Brain microvascular endothelial cell (primary cell): Measurements from ENCODE around the gene NME9.
A peak's percentile ranks its signal among the peaks of the same experiment; 100 is the strongest.

Source experiments
- DNase-seq: peaks from one replicate; pipeline ENCODE4 v3.0.0-alpha.2; 2020
- H3K27ac ChIP-seq: fragments of 250-450 bp; sonication (Bioruptor Pico); 2 replicates; pipeline ENCODE4 v1.5.1; 2020; ENCODE audit warnings: mild to moderate bottlenecking, moderate library complexity
- H3K27me3 ChIP-seq: fragments of 250-450 bp; sonication (Bioruptor Pico); replicated peaks from 2 replicates; pipeline ENCODE4 v1.5.1; 2020; ENCODE audit warnings: mild to moderate bottlenecking
- H3K36me3 ChIP-seq: fragments of 250-450 bp; sonication (Bioruptor Pico); replicated peaks from 2 replicates; pipeline ENCODE4 v1.5.1; 2020; ENCODE audit warnings: mild to moderate bottlenecking
- H3K4me3 ChIP-seq: 2 replicates; pipeline ENCODE4 v1.5.1; 2011; ENCODE audit warnings: low read depth, mild to moderate bottlenecking, control low read depth, low read length, moderate library complexity
- in situ Hi-C: cut with HindIII; loops from 2 replicates; pipeline ENCODE4 v1.10.0; 2017; ENCODE audit warnings: low sequenced_read_pairs, low pct_ligation_motif_present
- TF ChIP-seq, protein P1 (sequence below): IDR thresholded peaks from 2 replicates; pipeline ENCODE4 v1.5.1; 2011; ENCODE audit warnings: low read depth, mild to moderate bottlenecking, moderate library complexity, low read length, control low read depth, inconsistent platforms; ENCODE audit errors: missing control alignments

The NME9 gene

DNA sequence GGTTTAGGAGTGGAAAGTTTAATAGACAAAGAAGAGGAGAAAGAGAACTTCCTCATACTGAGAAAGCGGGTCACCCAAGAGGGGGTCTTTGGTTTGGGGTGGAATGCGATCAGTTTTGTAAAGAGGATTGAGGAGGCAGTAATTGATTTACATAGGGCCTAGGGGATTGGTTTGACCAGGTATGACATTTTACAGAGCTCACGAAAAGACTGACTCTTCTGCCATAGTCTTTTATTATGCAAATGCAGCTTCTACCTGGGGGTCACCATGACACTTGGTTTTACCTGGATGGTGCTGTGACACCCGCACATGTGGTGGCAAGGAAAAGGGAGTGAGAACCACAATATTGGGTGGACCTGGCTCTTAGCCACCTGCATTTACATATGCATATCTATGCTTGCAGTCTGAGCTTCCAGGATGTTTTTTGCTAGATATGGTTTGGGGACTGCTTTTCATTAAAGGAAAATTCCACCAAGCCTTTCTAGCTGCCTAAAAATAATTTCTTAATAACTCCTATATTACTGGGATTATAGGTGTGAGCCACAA lies 6.9 kb upstream of the NME9 start:
- no peak for DNase-seq
- H3K27me3 ChIP-seq = peaks cover 3% of the 10 kb centered on the region
- no peak overlapping the region for H3K4me3 ChIP-seq
- in situ Hi-C loops = no loop called here
- H3K36me3 ChIP-seq = no peaks in the 10 kb centered on the region
- TF ChIP-seq, protein P1, sequence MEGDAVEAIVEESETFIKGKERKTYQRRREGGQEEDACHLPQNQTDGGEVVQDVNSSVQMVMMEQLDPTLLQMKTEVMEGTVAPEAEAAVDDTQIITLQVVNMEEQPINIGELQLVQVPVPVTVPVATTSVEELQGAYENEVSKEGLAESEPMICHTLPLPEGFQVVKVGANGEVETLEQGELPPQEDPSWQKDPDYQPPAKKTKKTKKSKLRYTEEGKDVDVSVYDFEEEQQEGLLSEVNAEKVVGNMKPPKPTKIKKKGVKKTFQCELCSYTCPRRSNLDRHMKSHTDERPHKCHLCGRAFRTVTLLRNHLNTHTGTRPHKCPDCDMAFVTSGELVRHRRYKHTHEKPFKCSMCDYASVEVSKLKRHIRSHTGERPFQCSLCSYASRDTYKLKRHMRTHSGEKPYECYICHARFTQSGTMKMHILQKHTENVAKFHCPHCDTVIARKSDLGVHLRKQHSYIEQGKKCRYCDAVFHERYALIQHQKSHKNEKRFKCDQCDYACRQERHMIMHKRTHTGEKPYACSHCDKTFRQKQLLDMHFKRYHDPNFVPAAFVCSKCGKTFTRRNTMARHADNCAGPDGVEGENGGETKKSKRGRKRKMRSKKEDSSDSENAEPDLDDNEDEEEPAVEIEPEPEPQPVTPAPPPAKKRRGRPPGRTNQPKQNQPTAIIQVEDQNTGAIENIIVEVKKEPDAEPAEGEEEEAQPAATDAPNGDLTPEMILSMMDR = no peak
- H3K27ac ChIP-seq = no peak overlapping the region

DNA sequence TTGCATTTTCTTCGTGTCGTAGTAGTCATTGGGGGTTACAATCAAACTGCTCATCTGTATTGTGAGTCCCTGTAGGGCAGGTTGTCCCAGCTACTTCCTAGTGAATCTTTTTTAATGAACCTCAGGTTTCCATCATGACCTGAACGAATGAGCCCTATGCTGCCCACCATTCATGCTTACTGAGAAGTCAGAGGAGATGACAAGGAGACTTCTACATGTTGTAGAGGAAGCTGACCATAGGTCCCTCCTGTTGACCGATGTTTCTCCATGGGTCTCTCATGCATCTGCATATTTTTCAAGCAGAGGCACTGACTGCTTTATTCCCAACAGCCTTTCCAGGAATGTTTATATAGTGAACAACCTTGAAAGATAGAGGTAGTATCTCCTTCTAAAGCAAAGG lies 5.0 kb upstream of the NME9 start:
- in situ Hi-C loops = no loop called here
- DNase-seq = no peak
- Histone ChIP-seq H3K27me3 (peaks cover 3% of the 10 kb centered on the region), H3K4me3 (no peak overlapping the region), H3K36me3 (no peaks in the 10 kb centered on the region), H3K27ac (no peak overlapping the region)
- TF ChIP-seq, protein P1 = no peak

DNA sequence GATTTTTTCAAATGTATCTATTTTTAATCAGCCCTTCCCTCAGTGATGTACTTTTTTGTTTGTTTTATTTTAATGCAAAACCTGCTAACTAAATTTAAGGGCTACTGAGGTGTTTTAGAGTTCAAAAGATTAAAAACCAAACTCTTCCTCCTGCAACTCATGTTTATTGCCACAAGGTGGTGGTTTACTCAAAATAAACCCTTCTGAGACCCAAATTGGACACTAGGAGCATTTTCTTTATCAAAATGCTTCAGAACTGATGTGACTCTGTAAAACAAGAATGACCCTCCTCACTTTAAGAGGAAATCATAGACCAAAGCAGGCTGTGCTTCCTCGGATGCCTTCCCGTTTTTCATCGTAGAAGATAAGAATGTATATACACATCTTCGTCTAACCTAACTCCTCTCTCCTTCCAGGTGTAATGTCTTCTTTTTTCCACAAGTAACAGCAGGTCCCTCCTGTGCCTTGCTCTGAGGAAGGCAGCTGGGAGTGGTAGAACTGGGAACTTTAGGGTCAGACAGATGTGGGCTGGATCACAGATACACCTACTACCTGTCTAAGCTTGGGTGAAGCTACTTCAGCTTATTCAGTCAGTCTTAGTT lies 2.9 kb upstream of the NME9 start:
- DNase-seq = peak; percentile 17
- H3K36me3 ChIP-seq = no peaks in the 10 kb centered on the region
- TF ChIP-seq, protein P1 = peak; percentile 53
- in situ Hi-C loops = no loop called here
- H3K27ac ChIP-seq = no peak overlapping the region
- no peak overlapping the region for H3K4me3 ChIP-seq
- peaks cover 3% of the 10 kb centered on the region for H3K27me3 ChIP-seq

DNA sequence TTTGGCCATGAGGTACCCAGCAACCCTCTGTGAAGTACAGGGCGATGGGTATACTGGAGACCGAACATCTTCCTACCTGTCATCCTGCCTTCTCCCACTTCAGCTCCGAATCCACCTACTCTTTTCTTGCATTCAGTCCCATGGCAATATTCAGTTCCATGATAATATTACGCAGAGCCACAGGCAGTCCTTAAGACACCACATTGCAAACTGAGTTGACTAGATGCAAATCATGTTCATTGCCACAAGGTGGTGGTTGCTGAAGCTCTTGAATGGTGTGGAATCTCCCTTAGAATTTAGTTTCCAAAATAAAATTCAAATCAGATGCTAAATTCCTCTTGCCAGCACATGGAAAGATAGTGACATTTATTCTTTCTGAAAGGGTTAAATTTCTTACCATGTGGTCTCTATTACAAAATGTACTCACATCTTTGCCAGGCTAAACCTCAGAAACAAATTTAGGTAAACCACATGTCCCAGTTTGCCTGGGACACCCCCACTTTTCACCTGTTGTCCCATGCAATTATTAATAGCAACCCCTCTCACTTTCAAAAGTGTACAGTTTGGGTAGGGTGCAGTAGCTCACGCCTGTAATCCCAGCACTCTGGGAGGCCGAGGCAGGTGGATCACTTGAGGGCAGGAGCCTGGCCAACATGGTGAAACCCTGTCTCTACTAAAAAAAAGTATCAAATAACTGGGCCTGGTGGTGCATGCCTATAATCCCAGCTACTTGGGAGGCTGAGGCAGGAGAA lies 1.7 kb upstream of the NME9 start:
- in situ Hi-C loops = no loop called here
- DNase-seq = peak; percentile 9
- TF ChIP-seq, protein P1 = peak; percentile 55
- no peak overlapping the region for H3K27ac ChIP-seq
- H3K4me3 ChIP-seq = no peak overlapping the region
- no peaks in the 10 kb centered on the region for H3K36me3 ChIP-seq
- peaks cover 3% of the 10 kb centered on the region for H3K27me3 ChIP-seq

DNA sequence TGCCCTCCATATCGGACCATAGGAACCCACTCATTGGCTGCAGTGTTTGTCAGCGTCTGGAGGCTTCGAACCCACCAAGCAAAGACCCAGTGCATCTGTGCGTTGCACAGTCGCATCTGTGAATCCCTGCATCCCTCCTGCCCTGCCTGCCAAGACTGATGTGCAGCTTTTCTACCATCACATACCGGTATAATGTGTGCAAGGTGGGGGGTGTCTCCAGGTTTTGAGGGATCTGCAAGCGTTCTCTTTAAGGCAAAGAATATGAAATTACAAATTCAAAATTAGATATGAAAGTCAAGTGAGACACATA lies 288 bp upstream of the NME9 start:
- H3K27ac ChIP-seq = no peak overlapping the region
- no peak for DNase-seq
- peak overlapping the region; percentile 62 for H3K4me3 ChIP-seq
- peaks cover 3% of the 10 kb centered on the region for H3K27me3 ChIP-seq
- in situ Hi-C loops = no loop called here
- TF ChIP-seq, protein P1 = no peak
- H3K36me3 ChIP-seq = no peaks in the 10 kb centered on the region

DNA sequence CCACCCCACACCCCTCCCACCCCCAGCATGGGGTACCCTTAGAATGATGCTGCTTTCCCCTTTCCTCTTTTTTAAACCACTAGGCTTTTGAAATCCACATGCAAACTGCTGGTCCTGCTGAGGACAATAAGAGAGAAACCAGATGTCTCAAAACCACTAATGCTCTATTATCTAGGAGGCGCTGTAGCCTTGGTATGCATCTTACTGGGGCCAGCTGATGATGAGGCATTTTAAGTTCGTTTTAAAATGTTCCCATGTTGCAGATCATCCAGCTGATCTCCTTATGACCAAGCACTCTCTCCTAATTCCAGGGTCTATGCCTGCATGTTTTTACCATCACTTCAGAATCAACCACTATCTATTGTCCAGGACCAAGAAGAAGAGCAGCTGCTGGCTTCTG lies 1.3 kb downstream of the NME9 start:
- in situ Hi-C loops = no loop called here
- Histone ChIP-seq H3K27me3 (no peaks in the 10 kb centered on the region), H3K36me3 (no peaks in the 10 kb centered on the region), H3K4me3 (no peak overlapping the region), H3K27ac (no peak overlapping the region)
- no peak for DNase-seq
- TF ChIP-seq, protein P1 = peak; percentile 38
